Endothelial cell of umbilical vein (primary cell): ENCODE measurements around the gene ACOT13. TPM values are rescaled to one million over a fixed set of nuclear protein-coding genes. Genes with fewer than 3 reads are reported as not detected.
"Not testable (repeated sequence)": the region's sequence is repeated elsewhere in the genome, so short reads cannot be mapped to it uniquely, and the experiment has no call there.

Experiments used
- BruUV-seq: library from RNA; stranded (reverse); fragments of 400-500 nt; replicated peaks from 2 replicates; lab custom pipeline; 2021; lab: Mats Ljungman, UMichigan
- CTCF ChIA-PET: fragments of 300-600, 350-600 bp; sonication (Branson Sonifier 250); formaldehyde crosslinking; loops from one replicate; lab custom pipeline; 2021; ENCODE audit warnings: antibody characterized with exemption, inconsistent platforms; lab: Charles Lee
- POLR2A ChIA-PET: fragments of 300-600, 350-600 bp; sonication (Branson Sonifier 250); formaldehyde crosslinking; loops from one replicate; lab custom pipeline; 2021; ENCODE audit warnings: antibody characterized with exemption, inconsistent platforms; lab: Charles Lee
- DNase-seq: peaks from one replicate; pipeline ENCODE4 v3.0.0-alpha.2; 2011; ENCODE audit warnings: low read depth, low spot score
- FAIRE-seq: peaks from 2 replicates; lab custom pipeline; 2011; peaks lifted over from hg19 to GRCh38; lab: Jason Lieb, UNC
- H2AFZ ChIP-seq: 2 replicates; pipeline ENCODE4 v1.6.0; 2012; ENCODE audit warnings: low read depth, low read length, control low read depth, inconsistent platforms
- H3K27ac ChIP-seq: 2 replicates; pipeline ENCODE4 v1.5.1; 2011; ENCODE audit warnings: low read depth, mild to moderate bottlenecking, control low read depth, low read length, moderate library complexity; ENCODE audit not compliant: insufficient read depth
- H3K27me3 ChIP-seq, 2 experiments: 2 replicates each; pipeline versions ENCODE4 v1.6.0 to v1.6.1; 2011; ENCODE audit warnings: low read length in 2 of 2, mixed read lengths in 1 of 2; ENCODE audit not compliant: control insufficient read depth in 2 of 2, insufficient read depth in 2 of 2
- H3K36me3 ChIP-seq, 2 experiments: 2 replicates in 1 of 2; 3 replicates in 1 of 2; pipeline ENCODE4 v1.5.1; 2011; ENCODE audit warnings: low read length in 2 of 2, mild to moderate bottlenecking in 1 of 2, moderate library complexity in 1 of 2; ENCODE audit not compliant: control insufficient read depth in 2 of 2, insufficient read depth in 2 of 2; ENCODE audit errors: extremely low read depth in 1 of 2
- H3K4me1 ChIP-seq: 3 replicates; pipeline ENCODE4 v1.5.1; 2011; ENCODE audit warnings: mild to moderate bottlenecking, low read length; ENCODE audit not compliant: control insufficient read depth, insufficient read depth; ENCODE audit errors: extremely low read depth
- H3K4me2 ChIP-seq: 2 replicates; pipeline ENCODE4 v1.6.1; 2011; ENCODE audit warnings: low read length, control low read depth, mixed read lengths; ENCODE audit not compliant: insufficient read depth
- H3K4me3 ChIP-seq, 3 experiments: fragments of 200-600 bp in 1 of 3; sonication (generic), shearing (Covaris generic) in 1 of 3; replicated peaks in 1 of 3; 2 replicates each; pipeline ENCODE4 v1.5.1; 2011 to 2016; ENCODE audit warnings: control low read depth in 3 of 3, low read length in 3 of 3, mild to moderate bottlenecking in 2 of 3, inconsistent platforms in 1 of 3, low read depth in 1 of 3, moderate library complexity in 1 of 3; ENCODE audit not compliant: insufficient read depth in 1 of 3
- H3K79me2 ChIP-seq: 2 replicates; pipeline ENCODE4 v1.6.0; 2012; ENCODE audit warnings: low read length, inconsistent platforms; ENCODE audit not compliant: control insufficient read depth, insufficient read depth
- H3K9ac ChIP-seq: replicated peaks from 2 replicates; pipeline ENCODE3; 2011; ENCODE audit warnings: low read length, control low read depth; ENCODE audit not compliant: insufficient read depth; ENCODE audit errors: extremely low read depth
- H3K9me1 ChIP-seq: replicated peaks from 3 replicates; pipeline ENCODE4 v1.6.0; 2011; ENCODE audit warnings: mild to moderate bottlenecking, low read length; ENCODE audit not compliant: control insufficient read depth, insufficient read depth; ENCODE audit errors: extremely low read depth
- H3K9me3 ChIP-seq: replicated peaks from 2 replicates; pipeline ENCODE4 v1.5.1; 2012; ENCODE audit warnings: low read length, inconsistent platforms; ENCODE audit not compliant: control insufficient read depth, insufficient read depth
- H4K20me1 ChIP-seq: replicated peaks from 2 replicates; pipeline ENCODE3; 2011; ENCODE audit warnings: mild to moderate bottlenecking, low read length; ENCODE audit not compliant: control insufficient read depth, insufficient read depth; ENCODE audit errors: extremely low read depth
- CTCF ChIP-seq, 2 donors: IDR thresholded peaks; 1 replicate in 1 of 2; 2 replicates in 1 of 2; pipeline ENCODE4 v1.5.1; 2011; ENCODE audit warnings: low read length in 2 of 2, mild to moderate bottlenecking in 2 of 2, moderate library complexity in 2 of 2, control low read depth in 1 of 2, inconsistent platforms in 1 of 2, low read depth in 1 of 2; ENCODE audit not compliant: insufficient read depth in 1 of 2; ENCODE audit errors: extremely low read depth in 1 of 2
- EZH2 ChIP-seq: IDR thresholded peaks from 2 replicates; pipeline ENCODE4 v1.6.1; 2012; ENCODE audit warnings: borderline replicate concordance, low read depth, mild to moderate bottlenecking, moderate library complexity, low read length, inconsistent platforms; ENCODE audit not compliant: severe bottlenecking
- FOS ChIP-seq: IDR thresholded peaks from 2 replicates; pipeline ENCODE4 v1.6.1; 2011; ENCODE audit warnings: mild to moderate bottlenecking, low read length, moderate library complexity, borderline replicate concordance; ENCODE audit not compliant: insufficient read depth
- JUN ChIP-seq: IDR thresholded peaks from 2 replicates; pipeline ENCODE4 v1.6.1; 2011; ENCODE audit warnings: borderline replicate concordance, low read depth; ENCODE audit not compliant: insufficient read length, insufficient read depth
- MAX ChIP-seq: IDR thresholded peaks from 2 replicates; pipeline ENCODE4 v1.6.1; 2011; ENCODE audit not compliant: insufficient read depth, insufficient read length
- MYC ChIP-seq: IDR thresholded peaks from one replicate; pipeline ENCODE4 v1.6.1; 2011; ENCODE audit warnings: mild to moderate bottlenecking, low read depth, low read length
- POLR2AphosphoS5 ChIP-seq: IDR thresholded peaks from 2 replicates; pipeline ENCODE4 v1.6.1; 2012; ENCODE audit warnings: low read depth, mild to moderate bottlenecking, control low read depth, low read length, moderate library complexity; ENCODE audit not compliant: insufficient read depth
- dilution Hi-C: fragments of 300-500 bp; cut with MboI; formaldehyde crosslinking; loops from one replicate; pipeline ENCODE4 v1.15.0; 2019; ENCODE audit warnings: low sequenced_read_pairs; ENCODE audit not compliant: extremely low pct_ligation_motif_present
- intact Hi-C: fragments of 100-400 bp; cut with micrococcal nuclease; formaldehyde crosslinking; loops from one replicate; pipeline ENCODE4 v1.10.0; 2022
- polyA plus RNA-seq, 4 experiments: library from polyadenylated mRNA; depleted of rRNA in 3 of 4; stranded (reverse) in 3 of 4; unstranded in 1 of 4; fragments of >200 nt; gene quantifications; 2 replicates each; pipeline versions ENCODE4 v1.2.1 to v1.2.3, GENCODE V29; 2011 to 2012; ENCODE audit warnings: missing spikeins in 1 of 4
- total RNA-seq: library from RNA; stranded (reverse); gene quantifications from 2 replicates; pipeline ENCODE4 v1.2.3, GENCODE V29; 2021

The ACOT13 gene
- total and polyA plus RNA-seq, 2 donors (not counting 3 experiments of a cell fraction or from before 2014, with no cell fraction given), result 7.7 to 24.1 TPM

- no TSS peak for BruUV-seq
- no peaks in the 10 kb centered on the region for H4K20me1 ChIP-seq
- DNase-seq, result no peak
- H3K4me2 ChIP-seq, result no peak overlapping the region
- no peak overlapping the region for H2AFZ ChIP-seq
- H3K9ac ChIP-seq, result no peak overlapping the region
- intact Hi-C loops (loop anchor here (10.0 kb wide), 1 partner anchor 1272 kb away; no protein-coding TSS in a partner anchor), dilution Hi-C loops (no loop called here)
- H3K9me3 ChIP-seq, result no peaks in the 10 kb centered on the region
- H3K79me2 ChIP-seq, result peaks cover 23% of the 10 kb centered on the region
- no peak overlapping the region for H3K27ac ChIP-seq
- H3K27me3 ChIP-seq, result no peaks in the 10 kb centered on the region
- H3K36me3 ChIP-seq, result no peaks in the 10 kb centered on the region
- H3K9me1 ChIP-seq, result no peaks in the 10 kb centered on the region
- FAIRE-seq, result no peak
- TF ChIP-seq CTCF (IDR thresholded peaks at IDR 0.05; ENCODE audit: extremely low read depth in 1 of 2, insufficient read depth in 1 of 2, low read depth in 1 of 2, low read length in 2 of 2), result no peak
- no peak for TF ChIP-seq MAX
- TF ChIP-seq JUN, result no peak
- TF ChIP-seq MYC, result no peak
- TF ChIP-seq EZH2, result no peak
- no peak for TF ChIP-seq POLR2AphosphoS5
- TF ChIP-seq FOS, result no peak
- CTCF ChIA-PET, result interaction anchor here (1.7 to 2.6 kb wide), 2 partner anchors 13 to 19 kb away, joined by 4 to 14 read pairs; no protein-coding TSS in a partner anchor
- POLR2A ChIA-PET, result no interaction called here
- no peak overlapping the region for H3K4me3 ChIP-seq
- H3K4me1 ChIP-seq, result peaks cover 11% of the 10 kb centered on the region
These were observed 56.4 kb downstream of the ACOT13 start for GRCh38 chr6:24723270-24723669.

GRCh38 chr6:24730653-24731052 is 63.8 kb downstream of the ACOT13 start:
- H3K36me3 ChIP-seq, H2AFZ ChIP-seq, BruUV-seq, H3K27me3 ChIP-seq, CTCF ChIA-PET, H3K9me1 ChIP-seq, H3K4me2 ChIP-seq, H3K27ac ChIP-seq, DNase-seq, dilution Hi-C loops, H3K9ac ChIP-seq, intact Hi-C loops, H4K20me1 ChIP-seq, H3K9me3 ChIP-seq, H3K4me3 ChIP-seq, H3K79me2 ChIP-seq, FAIRE-seq: not testable (repeated sequence)
- POLR2A ChIA-PET, result interaction anchor here (0.6 kb wide), 1 partner anchor 9 kb away, joined by 7 read pairs; no protein-coding TSS in a partner anchor
- H3K4me1 ChIP-seq, result peaks cover 11% of the 10 kb centered on the region

GRCh38 chr6:24731456-24732134 is 64.7 kb downstream of the ACOT13 start:
- H3K79me2 ChIP-seq, H3K4me3 ChIP-seq, H3K9ac ChIP-seq, FAIRE-seq, BruUV-seq, H2AFZ ChIP-seq, POLR2A ChIA-PET, DNase-seq, intact Hi-C loops, H3K9me1 ChIP-seq, dilution Hi-C loops, H4K20me1 ChIP-seq, H3K4me2 ChIP-seq, H3K9me3 ChIP-seq, H3K36me3 ChIP-seq, H3K27ac ChIP-seq, CTCF ChIA-PET, H3K27me3 ChIP-seq: not testable (repeated sequence)
- H3K4me1 ChIP-seq, result peaks cover 11% of the 10 kb centered on the region
